Left renal pelvis (tissue), 4 donors: Measurements from ENCODE around the gene TBC1D16. TPM values are rescaled to one million over a fixed set of nuclear protein-coding genes. Genes with fewer than 3 reads are reported as not detected.

Source experiments
- DNase-seq, 4 donors: peaks; one replicate each; pipeline ENCODE4 v3.0.0-alpha.2; 2013; ENCODE audit warnings: low read depth in 4 of 4, low spot score in 3 of 4
- polyA plus RNA-seq, 4 donors: library from polyadenylated mRNA; unstranded; fragments of 120-200 nt; gene quantifications; one replicate each; pipeline ENCODE4 v1.2.1, GENCODE V29; 2013; ENCODE audit not compliant: insufficient read length in 4 of 4

TBC1D16 gene
- polyA plus RNA-seq, 4 donors: 27.8 to 31.5 (median 30.4) TPM

- no peak for DNase-seq
These were observed 9.2 kb downstream of the TBC1D16 start for GRCh38 chr17:80026359-80027042.

- DNase-seq: no peak
These were observed 9.9 kb downstream of the TBC1D16 start for GRCh38 chr17:80025796-80026195.

GRCh38 chr17:80025140-80025539 is 10.5 kb downstream of the TBC1D16 start:
- no peak for DNase-seq

- DNase-seq: no peak
These were observed 11.3 kb downstream of the TBC1D16 start for GRCh38 chr17:80024206-80024972.

GRCh38 chr17:80023481-80024205 is 12.0 kb downstream of the TBC1D16 start:
- no peak for DNase-seq

- DNase-seq: no peak
These were observed 14.1 kb downstream of the TBC1D16 start for GRCh38 chr17:80021600-80021999.

GRCh38 chr17:80018917-80019651 is 16.6 kb downstream of the TBC1D16 start:
- DNase-seq: no peak

GRCh38 chr17:80017226-80018010 is 18.3 kb downstream of the TBC1D16 start:
- no peak for DNase-seq

- no peak for DNase-seq
These were observed 22.6 kb downstream of the TBC1D16 start for GRCh38 chr17:80012765-80013741.

- DNase-seq: no peak
These were observed 23.6 kb downstream of the TBC1D16 start for GRCh38 chr17:80011989-80012555.

GRCh38 chr17:80010283-80010858 is 25.3 kb downstream of the TBC1D16 start:
- no peak for DNase-seq

- no peak for DNase-seq
These were observed 26.0 kb downstream of the TBC1D16 start for GRCh38 chr17:80009391-80010282.

- DNase-seq: no peak
These were observed 26.8 kb downstream of the TBC1D16 start for GRCh38 chr17:80008848-80009247.

GRCh38 chr17:80008383-80008840 is 27.3 kb downstream of the TBC1D16 start:
- no peak for DNase-seq

- DNase-seq: no peak
These were observed 27.7 kb downstream of the TBC1D16 start for GRCh38 chr17:80007939-80008338.

- no peak for DNase-seq
These were observed 28.6 kb downstream of the TBC1D16 start for GRCh38 chr17:80006811-80007752.
